Calu3 (cell line): ENCODE measurements around the gene JADE1. TPM values are rescaled to one million over a fixed set of nuclear protein-coding genes. Genes with fewer than 3 reads are reported as not detected.

ENCODE experiments used
- BruUV-seq: library from RNA; stranded (reverse); fragments of 400-500 nt; replicated peaks from 2 replicates; lab custom pipeline; 2021; lab: Mats Ljungman, UMichigan
- CTCF ChIA-PET: fragments of 300-600 bp; sonication (Branson Sonifier 250); formaldehyde crosslinking; loops from one replicate; lab custom pipeline; 2022; ENCODE audit warnings: antibody characterized with exemption; lab: Charles Lee
- DNase-seq: peaks from one replicate; pipeline ENCODE4 v3.0.0; 2022
- H3K27ac Mint-ChIP-seq: one replicate; pipeline ENCODE4 v1.8.0; 2022; ENCODE audit warnings: mixed read lengths; ENCODE audit not compliant: unreplicated experiment
- H3K27me3 Mint-ChIP-seq: one replicate; pipeline ENCODE4 v1.8.0; 2022; ENCODE audit warnings: mixed read lengths; ENCODE audit not compliant: unreplicated experiment
- H3K36me3 Mint-ChIP-seq: one replicate; pipeline ENCODE4 v1.8.0; 2022; ENCODE audit warnings: mild to moderate bottlenecking, moderate library complexity, mixed read lengths; ENCODE audit not compliant: insufficient read depth, unreplicated experiment
- H3K4me1 Mint-ChIP-seq: one replicate; pipeline ENCODE4 v1.8.0; 2022; ENCODE audit warnings: mild to moderate bottlenecking, low read depth, mixed read lengths; ENCODE audit not compliant: unreplicated experiment
- H3K4me3 Mint-ChIP-seq: one replicate; pipeline ENCODE4 v1.8.0; 2022; ENCODE audit warnings: mild to moderate bottlenecking, low read depth, moderate library complexity, mixed read lengths; ENCODE audit not compliant: unreplicated experiment
- H3K9me3 Mint-ChIP-seq: one replicate; pipeline ENCODE4 v1.8.0; 2022; ENCODE audit warnings: low read depth, mixed read lengths; ENCODE audit not compliant: unreplicated experiment
- CTCF ChIP-seq: fragments of 200-600 bp; IDR thresholded peaks from one replicate; pipeline ENCODE4 v1.8.0; 2022; ENCODE audit warnings: antibody characterized with exemption; ENCODE audit not compliant: unreplicated experiment
- intact Hi-C: fragments of 100-400 bp; cut with micrococcal nuclease; formaldehyde crosslinking; loops from one replicate; pipeline ENCODE4 v1.10.0; 2022; ENCODE audit not compliant: unreplicated experiment
- total RNA-seq: library from RNA; stranded (reverse); gene quantifications from 2 replicates; pipeline ENCODE4 v1.2.3, GENCODE V29; 2022

The JADE1 gene
- total RNA-seq, 1 experiment from 2014 or later: 33.9 TPM

- CTCF ChIA-PET: no interaction called here
- H3K36me3 Mint-ChIP-seq: no peaks in the 10 kb centered on the region
- BruUV-seq: no TSS peak
- no peaks in the 10 kb centered on the region for H3K27me3 Mint-ChIP-seq
- H3K4me3 Mint-ChIP-seq: no peak overlapping the region
- no peak overlapping the region for H3K27ac Mint-ChIP-seq
- intact Hi-C loops: no loop called here
- no peaks in the 10 kb centered on the region for H3K4me1 Mint-ChIP-seq
- DNase-seq: no peak
- H3K9me3 Mint-ChIP-seq: no peaks in the 10 kb centered on the region
- no peak for TF ChIP-seq CTCF
These were observed 69.8 kb downstream of the JADE1 start for GRCh38 chr4:128879283-128879682.

- CTCF ChIA-PET: no interaction called here
- Mint-ChIP-seq H3K27me3 (no peaks in the 10 kb centered on the region), H3K4me1 (no peaks in the 10 kb centered on the region), H3K36me3 (no peaks in the 10 kb centered on the region), H3K4me3 (no peak overlapping the region), H3K27ac (no peak overlapping the region), H3K9me3 (no peaks in the 10 kb centered on the region)
- no TSS peak for BruUV-seq
- intact Hi-C loops: no loop called here
- no peak for DNase-seq
- TF ChIP-seq CTCF: no peak
These were observed 70.5 kb downstream of the JADE1 start for GRCh38 chr4:128879971-128880370.

- Mint-ChIP-seq H3K4me1 (no peaks in the 10 kb centered on the region), H3K27ac (no peak overlapping the region), H3K27me3 (no peaks in the 10 kb centered on the region), H3K36me3 (no peaks in the 10 kb centered on the region), H3K4me3 (no peak overlapping the region), H3K9me3 (no peaks in the 10 kb centered on the region)
- intact Hi-C loops: no loop called here
- no peak for DNase-seq
- no peak for TF ChIP-seq CTCF
- CTCF ChIA-PET: interaction anchor here (0.6 kb wide), 1 partner anchor 321 kb away, joined by 6 read pairs; no protein-coding TSS in a partner anchor
- no TSS peak for BruUV-seq
These were observed 71.2 kb downstream of the JADE1 start for GRCh38 chr4:128880662-128881061.

- CTCF ChIA-PET: no interaction called here
- Mint-ChIP-seq H3K4me3 (no peak overlapping the region), H3K4me1 (no peaks in the 10 kb centered on the region), H3K27me3 (no peaks in the 10 kb centered on the region), H3K36me3 (no peaks in the 10 kb centered on the region), H3K27ac (no peak overlapping the region), H3K9me3 (no peaks in the 10 kb centered on the region)
- intact Hi-C loops: no loop called here
- no TSS peak for BruUV-seq
- DNase-seq: no peak
- no peak for TF ChIP-seq CTCF
These were observed 95.3 kb downstream of the JADE1 start for GRCh38 chr4:128904821-128905220.

- CTCF ChIA-PET: no interaction called here
- H3K4me1 Mint-ChIP-seq: no peaks in the 10 kb centered on the region
- no peaks in the 10 kb centered on the region for H3K9me3 Mint-ChIP-seq
- H3K27me3 Mint-ChIP-seq: no peaks in the 10 kb centered on the region
- BruUV-seq: no TSS peak
- H3K36me3 Mint-ChIP-seq: no peaks in the 10 kb centered on the region
- no peak overlapping the region for H3K27ac Mint-ChIP-seq
- no peak overlapping the region for H3K4me3 Mint-ChIP-seq
- no peak for DNase-seq
- intact Hi-C loops: no loop called here
- TF ChIP-seq CTCF: no peak
These were observed 97.1 kb downstream of the JADE1 start for GRCh38 chr4:128906581-128906980.
